Epithelial cell of esophagus (primary cell): ENCODE results near the gene STXBP2.

ENCODE experiments used
- DNase-seq: peaks from one replicate; pipeline ENCODE4 v3.0.0; 2010; ENCODE audit warnings: low read depth
- H3K4me3 ChIP-seq: 2 replicates; pipeline ENCODE4 v1.5.1; 2011; ENCODE audit warnings: mild to moderate bottlenecking, low read length, control low read depth
- TF ChIP-seq, protein P1 (sequence below): IDR thresholded peaks from 2 replicates; pipeline ENCODE4 v1.5.1; 2011; ENCODE audit warnings: low read depth, mild to moderate bottlenecking, low read length, control low read depth, inconsistent platforms; ENCODE audit not compliant: insufficient read depth; ENCODE audit errors: missing control alignments

Gene STXBP2

DNA sequence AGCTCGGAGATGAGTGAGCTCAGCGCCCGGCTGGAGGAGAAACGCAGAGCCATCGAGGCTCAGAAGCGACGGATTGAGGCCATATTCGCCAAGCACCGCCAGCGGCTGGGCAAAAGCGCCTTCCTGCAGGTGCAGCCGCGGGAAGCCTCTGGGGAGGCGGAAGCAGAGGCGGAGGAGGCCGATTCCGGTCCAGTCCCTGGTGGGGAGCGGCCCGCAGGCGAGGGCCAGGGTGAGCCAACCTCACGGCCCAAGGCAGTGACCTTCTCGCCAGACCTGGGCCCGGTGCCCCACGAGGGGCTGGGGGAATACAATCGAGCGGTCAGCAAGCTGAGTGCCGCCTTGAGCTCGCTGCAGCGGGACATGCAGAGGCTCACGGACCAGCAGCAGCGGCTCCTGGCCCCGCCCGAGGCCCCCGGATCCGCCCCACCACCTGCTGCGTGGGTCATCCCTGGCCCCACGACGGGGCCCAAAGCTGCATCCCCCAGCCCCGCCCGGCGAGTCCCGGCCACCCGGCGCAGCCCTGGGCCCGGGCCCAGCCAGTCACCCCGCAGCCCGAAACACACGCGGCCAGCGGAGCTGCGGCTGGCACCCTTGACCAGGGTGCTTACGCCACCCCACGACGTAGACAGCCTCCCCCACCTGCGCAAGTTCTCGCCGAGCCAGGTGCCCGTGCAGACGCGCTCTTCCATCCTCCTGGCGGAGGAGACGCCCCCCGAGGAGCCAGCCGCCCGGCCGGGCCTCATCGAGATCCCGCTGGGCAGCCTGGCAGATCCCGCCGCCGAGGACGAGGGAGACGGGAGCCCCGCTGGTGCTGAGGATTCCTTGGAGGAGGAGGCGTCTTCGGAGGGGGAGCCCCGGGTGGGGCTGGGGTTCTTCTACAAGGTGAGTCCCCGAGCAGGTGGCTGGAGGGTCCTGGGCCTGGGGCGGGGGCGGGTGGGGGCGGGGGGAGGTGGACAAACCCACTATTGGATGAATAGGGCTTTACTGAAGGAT, 24.3 kb upstream of the STXBP2 start:
- DNase-seq, result no peak
- TF ChIP-seq, protein P1, sequence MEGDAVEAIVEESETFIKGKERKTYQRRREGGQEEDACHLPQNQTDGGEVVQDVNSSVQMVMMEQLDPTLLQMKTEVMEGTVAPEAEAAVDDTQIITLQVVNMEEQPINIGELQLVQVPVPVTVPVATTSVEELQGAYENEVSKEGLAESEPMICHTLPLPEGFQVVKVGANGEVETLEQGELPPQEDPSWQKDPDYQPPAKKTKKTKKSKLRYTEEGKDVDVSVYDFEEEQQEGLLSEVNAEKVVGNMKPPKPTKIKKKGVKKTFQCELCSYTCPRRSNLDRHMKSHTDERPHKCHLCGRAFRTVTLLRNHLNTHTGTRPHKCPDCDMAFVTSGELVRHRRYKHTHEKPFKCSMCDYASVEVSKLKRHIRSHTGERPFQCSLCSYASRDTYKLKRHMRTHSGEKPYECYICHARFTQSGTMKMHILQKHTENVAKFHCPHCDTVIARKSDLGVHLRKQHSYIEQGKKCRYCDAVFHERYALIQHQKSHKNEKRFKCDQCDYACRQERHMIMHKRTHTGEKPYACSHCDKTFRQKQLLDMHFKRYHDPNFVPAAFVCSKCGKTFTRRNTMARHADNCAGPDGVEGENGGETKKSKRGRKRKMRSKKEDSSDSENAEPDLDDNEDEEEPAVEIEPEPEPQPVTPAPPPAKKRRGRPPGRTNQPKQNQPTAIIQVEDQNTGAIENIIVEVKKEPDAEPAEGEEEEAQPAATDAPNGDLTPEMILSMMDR, result no peak
- no peak overlapping the region for H3K4me3 ChIP-seq

DNA sequence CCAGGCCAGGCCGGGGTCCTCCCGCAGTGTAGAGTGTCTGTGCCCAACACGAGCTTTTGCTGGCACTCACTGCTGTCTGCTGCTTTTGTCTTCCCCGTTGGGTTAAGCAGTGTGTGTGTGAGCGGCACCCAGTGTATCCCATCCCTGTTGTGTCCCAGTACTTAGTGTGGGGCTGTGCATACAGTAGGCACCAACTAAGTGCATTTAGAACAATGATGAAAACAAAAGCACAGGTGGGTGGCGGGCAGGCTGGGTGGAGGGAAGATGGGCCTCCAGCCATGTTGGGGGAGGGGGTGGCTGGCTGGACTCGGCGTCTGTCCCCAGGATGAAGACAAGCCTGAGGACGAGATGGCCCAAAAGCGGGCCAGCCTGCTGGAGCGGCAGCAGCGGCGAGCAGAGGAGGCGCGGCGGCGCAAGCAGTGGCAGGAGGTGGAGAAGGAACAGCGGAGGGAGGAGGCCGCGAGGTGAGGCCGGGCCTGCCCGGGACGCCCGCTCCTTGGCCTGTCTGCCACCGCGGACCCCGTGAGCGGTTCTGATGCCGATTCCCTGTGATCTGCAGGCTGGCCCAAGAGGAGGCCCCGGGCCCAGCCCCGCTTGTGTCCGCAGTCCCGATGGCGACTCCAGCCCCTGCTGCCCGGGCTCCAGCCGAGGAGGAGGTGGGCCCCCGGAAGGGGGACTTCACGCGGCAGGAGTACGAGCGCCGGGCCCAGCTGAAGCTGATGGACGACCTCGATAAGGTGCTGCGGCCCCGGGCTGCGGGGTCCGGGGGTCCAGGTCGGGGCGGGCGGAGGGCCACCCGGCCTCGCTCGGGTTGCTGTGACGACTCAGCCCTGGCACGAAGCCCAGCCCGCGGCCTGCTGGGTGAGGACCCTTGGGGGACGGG, 21.8 kb upstream of the STXBP2 start:
- DNase-seq, result no peak

DNA sequence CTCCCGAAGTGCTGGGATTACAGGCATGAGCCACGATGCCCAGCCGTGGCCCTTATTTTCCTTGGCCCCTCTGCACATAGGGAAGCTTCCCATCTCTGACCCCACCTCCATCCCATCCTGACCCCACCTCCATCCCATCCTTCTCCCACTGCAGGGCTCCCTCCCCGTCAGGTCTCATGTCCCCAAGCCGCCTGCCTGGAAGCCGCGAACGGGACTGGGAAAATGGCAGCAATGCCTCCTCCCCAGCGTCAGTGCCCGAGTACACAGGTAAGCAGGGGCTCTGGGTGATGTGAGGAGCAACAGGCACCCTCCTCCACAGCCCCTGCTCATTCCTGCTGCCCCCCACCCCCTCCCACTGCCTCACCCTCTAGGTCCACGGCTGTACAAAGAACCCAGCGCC, 19.7 kb upstream of the STXBP2 start:
- DNase-seq, result no peak
- H3K4me3 ChIP-seq, result no peak overlapping the region
- TF ChIP-seq, protein P1, result no peak

More for the DNA sequence above, 21.8 kb upstream of the STXBP2 start:
- TF ChIP-seq, protein P1, result no peak
- H3K4me3 ChIP-seq, result no peak overlapping the region

DNA sequence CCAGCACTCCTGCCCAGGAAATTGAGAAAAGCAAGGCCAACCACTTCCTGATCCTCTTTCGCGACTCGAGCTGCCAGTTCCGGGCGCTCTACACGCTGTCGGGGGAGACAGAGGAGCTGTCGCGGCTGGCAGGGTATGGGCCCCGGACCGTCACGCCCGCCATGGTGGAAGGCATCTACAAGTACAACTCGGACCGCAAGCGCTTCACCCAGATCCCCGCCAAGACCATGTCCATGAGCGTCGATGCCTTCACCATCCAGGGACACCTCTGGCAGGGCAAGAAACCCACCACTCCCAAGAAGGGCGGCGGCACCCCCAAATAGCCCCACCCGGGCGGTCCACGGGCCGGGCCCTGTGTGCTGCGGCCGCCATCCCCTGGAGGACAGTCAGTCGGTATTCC, 19.2 kb upstream of the STXBP2 start:
- DNase-seq, result no peak
- TF ChIP-seq, protein P1, result no peak
- no peak overlapping the region for H3K4me3 ChIP-seq

DNA sequence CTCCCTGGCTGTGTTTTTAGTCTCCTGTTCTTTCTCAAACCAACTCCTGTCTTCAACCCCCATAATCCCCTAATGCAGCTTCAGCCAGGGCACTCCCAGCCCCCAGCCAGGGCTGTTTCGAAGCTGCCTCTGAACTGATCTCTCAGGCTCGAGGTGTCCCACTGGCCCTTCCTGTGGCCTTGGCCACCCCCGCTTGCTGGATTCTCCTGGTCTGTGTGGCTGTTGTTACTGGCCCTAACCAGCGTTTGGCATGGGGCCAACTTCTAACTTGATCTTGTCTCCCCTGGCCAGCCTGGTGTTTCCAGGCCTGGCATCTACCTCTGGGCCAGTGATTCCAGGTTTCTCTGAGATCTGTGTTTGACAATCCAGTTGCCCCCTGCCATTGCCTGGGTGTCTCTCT, 18.6 kb upstream of the STXBP2 start:
- DNase-seq, result no peak
- no peak overlapping the region for H3K4me3 ChIP-seq
- TF ChIP-seq, protein P1, result no peak

DNA sequence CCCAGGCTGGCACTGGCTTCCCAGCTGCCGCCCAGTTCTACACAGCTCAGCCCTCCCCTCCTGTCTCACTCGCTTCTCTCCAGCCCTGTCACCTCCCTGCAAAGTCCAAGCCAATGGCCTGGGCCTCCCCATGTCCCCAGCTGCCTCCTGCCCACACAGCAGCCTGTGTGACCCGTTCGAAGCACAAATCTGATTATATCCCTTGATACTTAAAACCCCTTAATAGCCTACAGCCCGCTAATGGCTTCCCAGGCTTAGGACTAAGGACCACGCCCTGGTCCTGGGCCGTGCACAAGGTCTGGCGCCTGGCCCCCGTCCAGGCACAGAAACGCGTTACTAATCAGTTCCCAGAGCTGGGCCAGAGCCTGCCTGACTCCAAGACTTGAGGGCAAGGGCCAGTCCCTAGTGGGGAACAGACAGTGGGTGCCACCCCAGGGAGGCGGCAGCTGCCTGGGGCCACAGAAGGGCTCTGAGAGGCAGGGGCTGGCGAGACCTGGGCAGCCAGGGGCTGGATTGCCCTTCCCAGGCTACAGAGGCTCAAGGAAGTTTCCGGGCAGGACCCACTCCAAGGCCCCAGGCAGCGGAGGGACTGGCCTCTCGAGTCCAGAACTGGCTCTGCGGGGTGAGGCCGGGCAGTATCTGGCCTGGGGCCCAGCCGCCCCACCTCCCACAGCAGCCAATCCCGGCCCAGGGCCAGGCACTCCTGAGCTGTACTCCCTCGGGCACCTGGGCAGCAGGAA, 18.0 kb upstream of the STXBP2 start:
- TF ChIP-seq, protein P1, result no peak
- no peak overlapping the region for H3K4me3 ChIP-seq
- peak; percentile 36 for DNase-seq
